Measurements from ENCODE around the gene MORN1.

Gene MORN1

GRCh38 chr1:2404142-2404889 lies 13.0 kb upstream of the MORN1 start:
- DNase-seq, result no peak

- DNase-seq, result no peak
Measured at GRCh38 chr1:2403273-2403672, 11.9 kb upstream of the MORN1 start.

- DNase-seq, result no peak
Measured at GRCh38 chr1:2402420-2402819, 11.1 kb upstream of the MORN1 start.

GRCh38 chr1:2400950-2401649 lies 9.7 kb upstream of the MORN1 start:
- DNase-seq, result no peak

- no peak for DNase-seq
Measured at GRCh38 chr1:2400576-2400909, 9.2 kb upstream of the MORN1 start.

GRCh38 chr1:2399890-2400575 lies 8.7 kb upstream of the MORN1 start:
- no peak for DNase-seq

- DNase-seq, result no peak
Measured at GRCh38 chr1:2398871-2399270, 7.5 kb upstream of the MORN1 start.

GRCh38 chr1:2397007-2397679 lies 5.8 kb upstream of the MORN1 start:
- DNase-seq, result no peak

- no peak for DNase-seq
Measured at GRCh38 chr1:2396476-2396875, 5.1 kb upstream of the MORN1 start.

GRCh38 chr1:2396059-2396458 lies 4.7 kb upstream of the MORN1 start:
- no peak for DNase-seq

GRCh38 chr1:2395245-2395644 lies 3.9 kb upstream of the MORN1 start:
- no peak for DNase-seq

GRCh38 chr1:2394761-2395160 lies 3.4 kb upstream of the MORN1 start:
- DNase-seq, result no peak

- no peak for DNase-seq
Measured at GRCh38 chr1:2394220-2394619, 2.9 kb upstream of the MORN1 start.

GRCh38 chr1:2393471-2393877 lies 2.1 kb upstream of the MORN1 start:
- no peak for DNase-seq

- DNase-seq, result no peak
Measured at GRCh38 chr1:2392686-2393085, 1.3 kb upstream of the MORN1 start.

GRCh38 chr1:2391931-2392509 lies 666 bp upstream of the MORN1 start:
- DNase-seq, result no peak

GRCh38 chr1:2389644-2390043 lies 1.7 kb downstream of the MORN1 start:
- DNase-seq, result no peak

GRCh38 chr1:2388004-2388913 lies 3.1 kb downstream of the MORN1 start:
- no peak for DNase-seq

- no peak for DNase-seq
Measured at GRCh38 chr1:2386636-2387611, 4.4 kb downstream of the MORN1 start.

- no peak for DNase-seq
Measured at GRCh38 chr1:2385606-2386280, 5.6 kb downstream of the MORN1 start.

Measured in inflammatory macrophage treated with lipopolysaccharide for 4 hours (primary cell).